ENCODE measurements around the gene OR8B12.

The OR8B12 gene

GRCh38 chr11:124581817-124582216, 38.4 kb upstream of the OR8B12 start:
- TF ChIP-seq, protein P1, sequence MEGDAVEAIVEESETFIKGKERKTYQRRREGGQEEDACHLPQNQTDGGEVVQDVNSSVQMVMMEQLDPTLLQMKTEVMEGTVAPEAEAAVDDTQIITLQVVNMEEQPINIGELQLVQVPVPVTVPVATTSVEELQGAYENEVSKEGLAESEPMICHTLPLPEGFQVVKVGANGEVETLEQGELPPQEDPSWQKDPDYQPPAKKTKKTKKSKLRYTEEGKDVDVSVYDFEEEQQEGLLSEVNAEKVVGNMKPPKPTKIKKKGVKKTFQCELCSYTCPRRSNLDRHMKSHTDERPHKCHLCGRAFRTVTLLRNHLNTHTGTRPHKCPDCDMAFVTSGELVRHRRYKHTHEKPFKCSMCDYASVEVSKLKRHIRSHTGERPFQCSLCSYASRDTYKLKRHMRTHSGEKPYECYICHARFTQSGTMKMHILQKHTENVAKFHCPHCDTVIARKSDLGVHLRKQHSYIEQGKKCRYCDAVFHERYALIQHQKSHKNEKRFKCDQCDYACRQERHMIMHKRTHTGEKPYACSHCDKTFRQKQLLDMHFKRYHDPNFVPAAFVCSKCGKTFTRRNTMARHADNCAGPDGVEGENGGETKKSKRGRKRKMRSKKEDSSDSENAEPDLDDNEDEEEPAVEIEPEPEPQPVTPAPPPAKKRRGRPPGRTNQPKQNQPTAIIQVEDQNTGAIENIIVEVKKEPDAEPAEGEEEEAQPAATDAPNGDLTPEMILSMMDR (IDR thresholded peaks at IDR 0.05; ENCODE audit: borderline replicate concordance, insufficient read depth, low read depth, low read length), result no peak
- H3K4me3 ChIP-seq (ENCODE audit: low read depth, low read length), result no peak overlapping the region

DNA sequence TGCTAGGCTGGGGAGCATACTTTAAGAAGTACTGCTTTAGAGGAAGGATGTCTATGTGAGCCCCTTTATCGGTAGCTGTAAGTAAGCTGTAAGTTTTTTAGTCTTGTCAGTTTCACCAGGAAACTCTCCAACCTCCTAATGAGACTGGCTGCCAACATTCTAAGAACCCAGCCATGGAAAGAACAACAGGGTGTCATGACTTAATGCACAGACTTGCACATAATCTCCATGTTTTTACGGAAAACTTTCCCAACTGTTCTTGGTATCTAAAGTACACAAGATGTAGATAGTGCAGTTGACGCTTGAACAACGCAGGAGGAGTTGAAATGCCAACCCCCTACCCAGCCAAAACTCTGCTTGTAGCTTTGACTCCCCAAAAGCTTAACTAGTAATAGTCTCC, 35.3 kb upstream of the OR8B12 start:
- no peak overlapping the region for H3K4me3 ChIP-seq (ENCODE audit: low read depth, low read length)
- TF ChIP-seq, protein P1 (IDR thresholded peaks at IDR 0.05; ENCODE audit: borderline replicate concordance, insufficient read depth, low read depth, low read length), result no peak

DNA sequence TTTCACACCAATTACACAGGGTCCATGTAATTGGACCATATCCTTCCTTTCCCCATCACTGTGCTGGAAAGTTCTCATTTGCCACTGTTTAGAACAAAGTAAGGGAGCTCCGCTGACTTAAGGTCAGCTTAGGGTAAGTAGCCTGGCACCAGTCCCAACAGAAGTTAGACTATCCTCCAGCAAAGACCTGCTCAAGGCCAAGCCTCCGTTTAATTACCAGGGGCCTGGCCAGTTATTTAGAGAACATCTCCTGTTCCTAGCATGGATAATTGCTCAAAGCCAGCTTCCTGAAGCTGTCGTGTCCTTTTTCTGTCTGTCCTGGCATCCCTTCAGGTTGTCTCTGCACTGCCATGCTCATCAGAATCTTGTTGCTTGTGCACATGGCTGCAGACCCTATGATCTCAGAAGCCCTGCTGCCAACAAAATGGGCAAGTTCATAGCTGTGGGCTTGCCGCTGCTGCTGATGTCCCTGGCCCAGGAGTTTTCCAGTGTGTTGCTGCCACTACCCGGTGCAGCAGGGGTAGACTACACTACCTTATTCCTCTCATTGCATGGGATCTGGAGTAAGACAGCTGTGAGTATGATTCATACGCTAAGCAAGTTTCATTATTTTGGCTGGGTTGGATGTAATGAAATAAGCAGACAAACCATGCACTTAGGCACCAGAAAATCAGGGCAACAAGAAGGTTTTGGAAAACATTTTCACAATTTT, 34.4 kb upstream of the OR8B12 start:
- H3K4me3 ChIP-seq (ENCODE audit: low read depth, low read length), result no peak overlapping the region
- TF ChIP-seq, protein P1 (IDR thresholded peaks at IDR 0.05; ENCODE audit: borderline replicate concordance, insufficient read depth, low read depth, low read length), result no peak

DNA sequence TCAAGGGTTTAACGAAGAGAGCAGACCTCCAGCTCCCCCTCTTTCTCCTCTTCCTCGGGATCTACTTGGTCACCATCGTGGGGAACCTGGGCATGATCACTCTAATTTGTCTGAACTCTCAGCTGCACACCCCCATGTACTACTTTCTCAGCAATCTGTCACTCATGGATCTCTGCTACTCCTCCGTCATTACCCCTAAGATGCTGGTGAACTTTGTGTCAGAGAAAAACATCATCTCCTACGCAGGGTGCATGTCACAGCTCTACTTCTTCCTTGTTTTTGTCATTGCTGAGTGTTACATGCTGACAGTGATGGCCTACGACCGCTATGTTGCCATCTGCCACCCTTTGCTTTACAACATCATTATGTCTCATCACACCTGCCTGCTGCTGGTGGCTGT, 26.7 kb upstream of the OR8B12 start:
- TF ChIP-seq, protein P1 (IDR thresholded peaks at IDR 0.05; ENCODE audit: borderline replicate concordance, insufficient read depth, low read depth, low read length), result no peak

GRCh38 chr11:124569697-124570096, 26.2 kb upstream of the OR8B12 start, which contains the start of gene OR8A1:
Gene OR8A1, plus strand, starts transcription at chr11:124569997. Its CDS starts 123 bp downstream, at chr11:124570120.
- TF ChIP-seq, protein P1 (IDR thresholded peaks at IDR 0.05; ENCODE audit: borderline replicate concordance, insufficient read depth, low read depth, low read length), result no peak
- H3K4me3 ChIP-seq (ENCODE audit: low read depth, low read length), result no peak within 1 kb of the TSS

More for the DNA sequence above, 26.7 kb upstream of the OR8B12 start:
- no peak overlapping the region for H3K4me3 ChIP-seq (ENCODE audit: low read depth, low read length)

GRCh38 chr11:124556828-124557227, 13.4 kb upstream of the OR8B12 start:
- TF ChIP-seq, protein P1 (IDR thresholded peaks at IDR 0.05; ENCODE audit: borderline replicate concordance, insufficient read depth, low read depth, low read length), result no peak
- H3K4me3 ChIP-seq (ENCODE audit: low read depth, low read length), result no peak overlapping the region

GRCh38 chr11:124551987-124552386, 8.5 kb upstream of the OR8B12 start:
- TF ChIP-seq, protein P1 (IDR thresholded peaks at IDR 0.05; ENCODE audit: borderline replicate concordance, insufficient read depth, low read depth, low read length), result no peak
- no peak overlapping the region for H3K4me3 ChIP-seq (ENCODE audit: low read depth, low read length)
